Anterior cingulate cortex (tissue), 58 donors: ENCODE data around the gene TEF.

ENCODE experiments used
- DNase-seq, 58 donors: peaks; one replicate each; lab custom pipeline; 2025; lab: John Stamatoyannopoulos, UW

The TEF gene

DNA sequence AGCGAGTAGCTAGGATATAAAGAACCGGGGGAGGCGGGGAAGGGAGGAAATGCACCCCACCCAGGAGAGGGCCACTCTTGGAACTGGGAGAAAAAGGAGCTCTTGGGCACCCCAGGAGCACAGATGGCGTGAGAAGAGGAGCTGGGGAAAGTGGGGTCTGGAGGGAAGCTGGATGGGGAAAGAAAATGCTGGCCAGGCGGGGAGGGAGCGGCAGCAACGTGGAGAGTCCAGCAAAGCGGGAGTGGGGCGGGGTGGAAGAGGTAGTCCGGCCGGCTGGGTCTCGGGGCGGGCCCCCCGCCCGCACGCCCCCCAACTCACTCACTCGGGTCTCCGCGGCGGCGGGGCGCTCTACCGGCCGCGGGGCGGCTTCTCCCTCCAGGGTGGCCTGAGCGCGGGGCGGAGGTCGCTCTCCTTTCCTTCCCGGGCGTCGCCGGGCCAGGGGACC lies 64.3 kb downstream of the TEF start:
- peak in 8 of 58 donors; percentile 29 to 55 (median 44) for DNase-seq

DNA sequence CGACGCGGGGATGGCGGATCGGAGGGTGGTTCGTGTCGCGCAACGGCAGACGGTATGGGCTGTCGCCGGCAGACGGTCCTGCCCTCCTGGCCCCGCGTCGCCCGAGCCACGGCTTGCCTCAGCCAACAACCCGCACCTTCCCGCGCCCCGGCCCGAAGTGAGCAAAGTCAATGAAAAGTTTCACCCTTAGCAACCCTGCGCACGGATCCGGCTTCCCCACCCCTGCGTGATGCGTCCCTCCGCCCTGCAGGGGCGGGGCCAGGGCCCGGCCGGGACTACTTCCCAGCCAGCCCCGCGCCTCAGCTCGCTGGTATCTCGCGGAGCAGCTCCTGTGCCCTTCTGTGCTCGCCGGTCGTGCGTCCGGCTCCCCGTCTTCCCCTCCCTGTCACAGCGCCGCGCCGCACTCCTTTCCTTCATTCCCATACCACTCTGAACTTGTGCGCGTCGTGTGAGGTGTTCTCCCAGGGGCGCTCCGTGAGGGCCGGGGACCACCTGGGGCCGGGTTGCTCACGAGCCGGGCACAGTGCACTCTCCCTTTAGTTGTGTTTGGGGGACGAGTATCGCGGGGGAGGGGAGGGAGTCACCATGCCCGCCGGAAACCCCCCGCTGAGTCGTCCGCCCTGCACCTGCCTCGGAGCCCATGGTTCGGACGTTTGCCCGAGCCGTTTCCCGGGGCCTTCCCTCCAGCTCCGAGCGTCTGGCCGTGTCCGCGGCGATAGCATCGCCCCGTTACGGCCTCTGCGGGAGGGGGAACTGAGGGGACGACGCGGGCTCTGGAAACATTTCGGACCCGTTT lies 65.1 kb downstream of the TEF start, which contains the start of gene TOB2:
Gene TOB2, minus strand, starts transcription at position 163 of the 796 bp plus-strand sequence. CDS start 9,456 bp downstream, outside the sequence.
- peak; percentile 54 to 97 (median 94) for DNase-seq

DNA sequence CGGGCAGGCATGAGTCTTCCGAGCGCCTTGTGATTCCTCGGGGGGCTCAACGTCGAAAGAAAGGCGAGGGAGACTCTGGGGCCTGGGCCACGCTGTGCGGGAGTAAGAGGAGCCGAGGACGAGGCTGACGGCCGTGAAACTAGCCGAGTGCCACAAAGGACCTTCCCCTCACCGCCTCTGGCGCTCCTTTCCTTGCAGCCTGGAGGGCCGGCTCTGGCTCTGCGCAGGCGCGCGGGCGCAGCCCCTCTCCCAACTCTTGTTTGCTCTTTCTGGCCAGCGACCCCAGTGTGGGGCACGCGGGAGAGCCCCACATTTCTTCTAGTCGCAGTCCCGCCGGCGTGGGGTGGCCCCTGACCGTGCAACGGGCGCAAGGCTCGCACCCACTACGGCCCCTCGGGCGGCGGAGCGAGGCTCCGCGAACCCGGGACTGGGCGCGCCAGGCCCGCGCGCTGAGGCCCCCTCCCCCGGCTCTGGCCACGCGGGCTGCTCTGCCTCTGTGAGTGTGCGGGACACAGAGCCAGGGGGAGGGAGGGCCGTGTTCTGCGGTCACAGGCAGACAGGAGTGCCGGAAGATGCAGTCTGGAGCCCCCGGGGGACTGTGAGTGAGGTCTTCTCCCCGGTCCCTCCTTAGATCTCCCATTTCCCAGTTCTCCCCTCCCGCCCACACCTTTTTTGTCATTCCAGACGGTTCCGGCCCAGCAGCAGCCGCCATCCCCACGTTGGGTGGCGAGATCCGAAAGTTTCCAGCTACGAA lies 65.9 kb downstream of the TEF start:
- peak in 53 of 58 donors; percentile 41 to 84 (median 70) for DNase-seq

GRCh38 chr22:41448189-41448808 lies 66.6 kb downstream of the TEF start:
- DNase-seq: peak; percentile 82 to 100 (median 98)
